HS-5 (cell line): ENCODE results near the gene LRRC36.

Source experiments
- DNase-seq: peaks from one replicate; pipeline ENCODE4 v3.0.0-alpha.2; 2012; ENCODE audit warnings: low read depth

Gene LRRC36

DNA sequence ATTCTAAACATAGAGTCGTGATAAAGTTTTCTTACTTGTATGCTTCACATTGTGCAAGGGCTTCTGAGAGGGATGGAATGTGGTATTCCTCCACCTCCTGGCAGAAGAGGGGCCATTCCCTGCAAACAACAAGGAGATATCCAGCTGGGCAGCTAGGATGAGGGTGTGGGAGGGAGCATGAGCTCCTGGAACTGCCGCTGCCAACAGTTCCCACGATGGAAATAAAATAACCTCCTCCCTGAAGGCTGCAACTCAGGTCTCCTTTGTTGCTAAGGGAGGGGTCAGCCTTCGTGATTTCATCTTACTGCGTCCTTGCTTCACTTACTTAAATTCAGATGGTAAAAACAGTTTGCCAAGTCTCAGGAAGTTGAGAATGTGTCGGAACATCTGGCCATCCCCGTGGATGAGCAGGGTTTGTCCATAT lies 31.7 kb upstream of the LRRC36 start:
- DNase-seq = no peak

DNA sequence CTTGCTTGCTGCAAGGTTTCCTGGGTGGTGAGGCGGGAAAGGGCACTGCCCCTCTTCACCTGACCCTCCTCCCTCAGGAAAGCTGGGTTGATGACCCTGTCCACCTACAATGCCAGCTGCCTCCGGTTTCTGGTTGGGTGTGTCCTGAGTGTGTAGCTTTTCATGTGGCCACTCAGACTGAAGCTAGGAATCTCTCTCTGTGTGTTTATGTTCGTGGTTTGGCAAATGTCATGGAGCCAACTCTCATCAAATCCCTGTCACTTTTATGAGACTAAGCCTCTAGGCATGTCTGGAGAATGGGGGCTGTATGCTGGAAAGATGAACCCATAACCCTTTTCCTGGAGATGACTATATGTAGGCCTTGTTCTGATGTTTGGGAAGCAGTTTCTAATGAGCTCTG lies 30.2 kb upstream of the LRRC36 start:
- DNase-seq = peak; percentile 51

DNA sequence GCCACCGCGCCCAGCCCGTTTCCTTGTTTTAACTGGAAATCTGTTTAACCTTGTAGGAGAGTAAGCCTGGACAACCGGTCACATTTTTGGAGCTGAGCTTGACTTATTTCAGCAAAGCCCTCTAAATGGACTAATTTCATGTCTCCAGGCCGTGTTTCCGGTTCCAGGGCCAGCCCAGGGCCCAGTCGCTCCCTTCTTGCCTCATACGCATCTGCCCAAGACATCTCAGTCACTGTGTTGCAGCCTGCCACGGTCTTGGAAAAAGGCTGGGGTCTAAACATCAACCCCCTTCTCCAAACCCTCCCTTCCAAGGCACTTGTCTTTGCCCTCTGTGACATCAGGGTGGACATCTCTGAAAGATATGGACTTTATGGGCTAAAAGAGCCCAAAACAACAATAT lies 28.3 kb upstream of the LRRC36 start:
- no peak for DNase-seq

DNA sequence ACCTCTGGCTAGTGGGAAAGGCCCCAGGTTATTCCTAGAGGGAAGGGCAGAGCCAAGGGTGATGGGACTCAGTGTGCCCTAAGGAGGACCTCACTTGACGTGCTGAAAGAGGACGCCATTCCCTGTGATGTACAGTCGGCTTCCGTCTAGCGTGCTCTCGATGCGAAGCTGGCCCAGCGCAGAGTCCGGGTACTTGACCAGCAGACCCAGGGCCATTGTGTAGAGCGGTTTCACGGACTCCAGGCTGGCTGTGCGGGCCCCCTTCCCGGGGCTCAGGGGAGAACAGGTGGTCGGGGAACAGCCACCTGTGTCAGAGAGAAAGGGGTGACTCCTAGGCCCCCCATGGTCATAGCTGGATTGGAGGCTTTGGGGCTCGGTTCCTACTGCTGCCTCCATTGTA lies 27.3 kb upstream of the LRRC36 start:
- no peak for DNase-seq

DNA sequence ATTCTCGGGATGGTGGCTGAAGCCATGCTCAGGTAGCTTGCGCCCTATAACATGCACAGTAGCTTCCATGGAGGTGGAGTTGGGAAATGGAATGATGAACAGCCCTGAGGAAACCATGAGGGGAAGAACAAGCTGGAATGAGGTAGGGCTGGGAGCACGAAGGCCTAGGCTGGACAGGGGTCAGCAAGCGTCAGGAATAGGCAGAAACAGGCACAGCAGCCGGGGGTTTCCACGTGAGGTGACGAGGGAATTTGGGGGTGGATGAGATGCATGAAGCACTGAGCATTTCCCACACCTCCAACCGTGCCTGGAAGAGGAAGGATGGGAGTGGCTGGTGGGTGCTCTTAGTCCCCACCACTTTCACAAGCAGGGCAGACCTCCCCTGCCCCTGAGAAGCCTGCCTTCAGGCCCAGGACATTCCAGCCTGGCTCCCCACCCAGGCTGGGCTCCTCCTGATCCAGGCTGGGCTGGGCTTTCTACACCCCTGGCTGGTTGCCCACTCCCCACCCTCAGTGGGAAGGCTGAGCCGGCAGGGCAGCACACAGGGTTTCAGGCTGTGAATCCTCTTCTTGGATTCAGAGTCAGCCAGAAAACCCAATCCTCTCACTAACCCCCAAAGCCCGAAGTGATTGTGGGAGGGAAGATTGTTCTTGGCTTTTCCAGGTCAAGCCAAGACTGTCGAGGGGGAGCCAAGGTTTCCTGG lies 25.4 kb upstream of the LRRC36 start:
- no peak for DNase-seq

DNA sequence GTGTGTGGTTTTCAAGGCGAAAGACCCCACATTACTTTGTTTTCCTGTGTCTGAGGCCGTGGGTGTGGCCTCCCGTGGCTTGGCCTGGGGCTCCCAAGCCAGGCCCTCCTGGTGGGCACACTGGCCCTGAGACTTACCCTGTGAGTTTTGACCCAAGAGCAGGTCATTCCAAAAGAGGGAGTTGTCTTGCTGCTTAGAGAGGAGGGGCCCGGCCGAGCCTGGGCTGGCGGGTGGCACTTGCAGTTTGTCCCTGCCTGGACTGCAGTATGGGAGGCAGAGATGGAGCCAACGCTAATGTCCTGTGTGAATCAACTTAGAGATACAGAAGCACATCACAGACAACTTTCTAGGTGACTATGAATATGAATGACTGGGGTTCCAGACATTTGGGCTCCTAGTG lies 24.5 kb upstream of the LRRC36 start:
- no peak for DNase-seq

DNA sequence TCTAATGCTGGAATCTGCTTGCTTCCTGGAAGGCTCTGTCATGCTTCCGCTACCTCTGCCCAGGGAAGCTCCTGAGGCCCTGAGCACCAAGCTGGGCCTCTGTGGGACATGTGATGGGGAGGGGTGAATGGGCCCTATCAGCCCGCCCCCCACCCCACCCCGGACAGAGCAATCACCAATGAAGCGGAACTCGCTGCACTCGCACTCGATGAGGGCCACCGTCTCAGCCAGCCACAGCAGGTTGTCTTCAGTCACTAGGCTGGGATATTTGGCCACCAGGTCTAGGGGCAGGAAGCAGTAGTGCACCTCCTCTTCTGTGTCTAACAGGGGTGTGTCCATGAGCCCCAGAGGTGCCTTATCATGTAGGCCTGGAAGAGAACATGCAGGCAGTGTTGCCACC lies 23.6 kb upstream of the LRRC36 start:
- DNase-seq = no peak

DNA sequence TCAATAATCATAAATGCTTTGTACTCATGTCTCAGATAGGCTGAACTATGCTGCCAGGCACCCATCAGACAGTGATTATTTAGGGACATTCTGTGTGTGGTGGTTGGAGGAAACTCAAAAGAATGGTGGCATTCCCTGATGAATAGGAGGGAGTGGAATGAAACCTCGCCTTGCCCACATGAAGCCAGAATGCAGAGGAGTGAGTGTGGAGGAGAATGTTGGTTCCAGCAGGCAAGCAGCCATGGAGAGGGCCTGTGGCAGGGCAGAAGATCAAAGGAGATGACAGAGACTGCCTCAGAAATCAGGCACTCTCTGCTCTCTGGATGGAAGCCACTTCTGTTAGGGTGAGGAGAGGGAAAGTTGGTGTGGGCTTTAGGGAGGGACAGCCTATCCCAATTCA lies 22.6 kb upstream of the LRRC36 start:
- no peak for DNase-seq

DNA sequence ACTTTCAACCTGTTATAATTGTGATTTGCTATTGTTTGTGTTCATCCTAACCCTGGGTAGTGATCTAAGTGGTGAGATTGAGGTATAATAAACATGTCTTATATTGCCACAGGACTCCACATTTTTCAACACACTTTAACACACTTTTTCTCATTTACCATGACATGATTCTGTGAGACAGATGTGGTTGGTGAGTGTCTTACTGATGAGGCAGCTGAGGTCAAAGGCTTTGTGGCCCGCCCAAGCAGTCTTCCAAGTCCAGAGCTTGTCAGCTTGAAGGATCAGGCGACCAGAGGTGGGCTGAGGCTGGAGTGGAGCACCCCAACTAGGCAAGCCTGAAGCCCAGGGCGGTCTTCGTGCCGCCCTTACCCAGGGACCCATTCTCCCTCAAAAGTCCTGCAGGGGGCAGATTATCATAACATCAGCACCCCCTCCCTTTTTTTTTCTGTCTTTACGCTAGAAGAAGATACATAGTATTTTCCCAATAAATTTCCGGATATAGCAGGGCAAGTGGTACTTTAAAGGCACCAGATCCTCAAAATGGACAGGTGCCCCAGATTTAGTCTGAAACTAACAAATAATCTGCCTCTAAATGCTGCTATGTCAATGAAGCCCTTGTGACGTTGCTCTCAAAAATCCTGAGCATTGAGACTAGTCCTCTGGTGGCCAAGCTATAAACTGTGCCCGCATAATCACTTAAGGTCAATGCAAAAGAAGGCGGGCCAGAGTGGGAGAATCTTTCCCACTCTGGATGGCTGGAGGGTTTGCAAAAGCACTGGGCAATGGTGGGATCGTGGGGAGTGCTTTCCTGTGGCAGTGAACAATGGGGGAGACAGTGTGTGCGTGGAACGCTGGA lies 21.2 kb upstream of the LRRC36 start:
- no peak for DNase-seq

DNA sequence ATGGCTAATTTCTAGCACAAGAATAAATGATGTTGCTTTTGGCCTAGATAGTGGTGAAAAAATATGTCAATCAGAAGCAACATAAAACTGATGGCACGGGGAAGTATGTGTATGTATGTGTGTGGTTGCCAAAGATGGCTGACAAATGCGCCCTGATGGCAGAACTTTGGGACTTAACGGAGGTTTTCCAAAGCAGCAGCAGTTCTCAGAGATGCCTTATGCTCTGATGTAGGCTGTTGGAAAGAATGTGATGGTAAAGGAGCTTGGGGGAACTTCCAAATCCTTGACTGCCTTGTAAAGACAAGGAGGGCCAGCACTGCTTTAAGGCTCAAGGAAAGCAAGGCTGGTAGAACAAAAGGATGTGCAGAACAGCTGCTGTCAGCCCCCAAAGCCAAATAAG lies 16.1 kb upstream of the LRRC36 start:
- DNase-seq = no peak

DNA sequence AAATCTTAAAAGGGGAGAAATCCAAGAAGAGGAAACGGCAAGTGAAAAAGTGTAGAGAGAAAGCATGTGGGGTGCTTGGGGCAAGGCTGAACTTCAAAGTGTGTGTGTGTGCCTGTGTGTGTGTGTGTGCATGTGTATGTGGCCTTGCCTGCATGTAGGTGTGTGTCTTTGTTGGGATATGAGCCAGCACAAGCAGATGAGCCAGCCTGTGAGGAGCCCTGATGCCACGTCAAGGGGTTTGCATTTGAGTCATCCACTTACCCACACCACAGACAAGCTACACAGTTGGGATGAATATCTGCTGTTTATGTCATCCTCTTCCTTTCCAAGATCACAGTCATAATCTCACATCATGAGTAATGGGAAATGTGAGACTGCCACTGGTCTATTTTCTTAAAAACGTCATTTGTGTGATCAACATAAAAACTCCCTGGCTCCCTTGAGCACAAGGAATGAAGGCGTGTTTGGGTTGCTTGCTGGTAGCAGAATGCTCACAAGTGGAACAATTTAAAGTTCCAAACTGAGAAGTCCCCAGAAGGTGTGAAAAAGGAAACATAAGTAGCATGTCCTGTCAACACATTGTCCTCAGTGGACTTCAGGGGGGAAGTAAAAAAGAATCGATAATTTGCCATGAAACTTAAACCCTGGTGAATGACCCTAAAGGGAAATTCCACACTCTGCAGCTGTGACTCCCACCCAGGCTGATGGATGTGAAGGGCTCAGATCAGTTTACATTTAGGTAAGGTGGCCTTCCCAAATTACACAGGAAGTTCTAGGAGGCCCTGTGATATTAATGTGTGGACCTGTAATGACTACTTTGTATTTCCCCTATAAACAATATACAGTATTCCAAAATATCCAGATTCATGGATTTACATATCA lies 14.8 kb upstream of the LRRC36 start:
- DNase-seq = peak; percentile 99

DNA sequence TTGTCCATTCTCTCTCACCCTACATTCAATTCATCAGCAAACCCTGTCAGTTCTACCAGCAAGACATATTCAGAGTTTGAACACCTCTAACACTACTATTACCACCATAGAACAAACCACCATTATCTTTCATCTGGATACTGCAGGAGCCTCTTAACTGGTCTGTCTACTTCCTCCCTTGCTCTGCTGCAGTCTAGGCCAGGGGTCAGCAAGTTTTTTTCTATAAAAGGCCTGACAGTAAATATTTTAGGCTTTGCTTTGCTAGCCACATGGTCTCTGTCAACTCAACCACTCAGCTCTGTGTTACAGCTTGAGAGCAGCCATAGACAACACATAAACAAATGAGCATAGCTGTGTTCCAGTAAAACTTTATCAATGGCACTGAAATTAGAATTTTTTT lies 13.9 kb upstream of the LRRC36 start:
- no peak for DNase-seq

DNA sequence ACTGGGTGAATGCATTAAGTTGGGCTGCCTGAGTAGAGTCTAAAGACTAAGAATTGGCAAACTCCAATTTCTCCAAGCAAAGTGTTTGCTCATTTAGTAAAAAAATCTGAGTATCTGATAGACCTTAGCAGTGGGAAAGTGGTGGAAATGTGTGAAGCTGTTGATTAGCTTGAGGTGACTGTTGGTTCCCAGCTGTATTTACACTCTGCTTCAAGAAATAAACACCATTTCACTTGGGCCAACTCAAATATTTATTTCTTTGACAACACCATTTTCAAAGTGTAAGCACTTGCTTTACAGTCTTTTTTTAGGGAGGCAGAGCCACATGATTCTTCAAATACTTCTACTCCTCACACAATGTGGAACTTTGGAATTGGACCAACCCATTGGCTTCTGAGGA lies 8.8 kb upstream of the LRRC36 start:
- DNase-seq = no peak

DNA sequence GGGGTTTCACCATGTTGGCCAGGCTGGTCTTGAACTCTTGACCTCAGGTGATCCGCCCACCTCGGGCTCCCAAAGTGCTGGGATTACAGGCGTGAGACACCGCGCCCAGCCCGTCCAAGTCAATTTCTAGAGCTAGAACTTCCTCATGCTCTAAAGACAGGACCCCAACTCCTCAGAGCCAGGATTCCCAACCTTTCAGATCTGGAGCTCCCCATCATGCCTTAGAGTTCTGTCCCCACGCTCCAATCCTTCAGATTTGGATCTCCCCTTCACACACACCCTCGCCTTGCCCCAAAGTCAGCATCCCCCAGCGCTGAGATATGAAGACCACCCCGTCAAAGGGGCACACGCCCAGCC lies 522 bp upstream of the LRRC36 start:
- DNase-seq = no peak

DNA sequence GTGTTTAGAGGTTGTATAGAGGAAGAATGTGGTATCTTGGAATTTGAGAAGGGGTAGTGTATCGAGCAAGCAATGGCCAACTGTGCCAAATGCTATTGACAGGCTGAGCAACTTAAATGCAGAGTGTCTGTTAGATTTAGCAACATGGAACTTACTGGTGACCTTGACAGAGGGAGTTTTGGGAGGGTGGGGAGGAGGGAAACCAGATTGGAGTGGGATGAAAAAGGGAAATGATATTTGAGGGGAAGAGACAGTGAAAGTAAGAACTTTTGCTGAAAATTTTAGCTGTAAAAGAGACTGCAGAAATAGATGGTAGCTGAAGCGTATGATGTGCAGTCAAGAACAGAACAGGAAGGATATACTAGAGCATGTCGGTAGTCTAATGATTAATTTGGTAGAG lies 1.1 kb downstream of the LRRC36 start:
- no peak for DNase-seq

DNA sequence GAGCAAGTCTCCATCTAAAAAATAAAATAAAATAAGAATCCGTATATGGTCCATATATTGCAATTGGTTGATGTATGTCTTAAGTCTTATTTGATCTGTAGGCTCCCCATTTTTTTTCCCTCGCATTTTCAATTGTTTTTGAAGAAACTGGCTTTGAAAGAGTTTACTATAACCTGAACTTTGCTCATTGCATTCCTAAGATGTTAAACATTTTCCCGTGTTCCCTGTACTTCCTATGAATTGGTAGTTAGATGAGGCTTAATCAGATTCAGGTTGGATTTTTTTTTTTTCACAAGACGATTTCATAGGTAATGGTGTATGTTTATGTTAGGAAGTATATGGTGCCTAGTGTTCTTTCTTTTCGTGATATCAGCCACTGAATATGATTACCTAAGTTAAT lies 3.3 kb downstream of the LRRC36 start:
- DNase-seq = peak; percentile 11

DNA sequence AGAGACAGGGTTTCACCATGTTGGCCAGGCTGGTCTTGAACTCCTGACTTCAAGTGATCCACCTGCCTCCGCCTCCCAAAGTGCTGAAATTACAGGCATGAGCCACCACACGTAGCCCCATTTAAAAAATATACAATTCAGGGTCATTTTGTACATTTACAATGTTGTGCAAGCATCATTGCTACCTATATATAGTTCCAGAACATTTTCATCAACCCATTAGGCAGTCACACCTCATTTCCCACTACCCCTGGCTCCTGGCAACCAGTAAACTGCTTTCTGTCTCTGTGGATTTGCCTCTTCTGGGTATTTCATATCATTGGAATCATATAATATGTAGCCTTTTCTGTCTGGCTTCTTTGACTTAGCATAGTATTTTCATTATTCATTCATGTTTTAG lies 6.7 kb downstream of the LRRC36 start:
- DNase-seq = no peak

DNA sequence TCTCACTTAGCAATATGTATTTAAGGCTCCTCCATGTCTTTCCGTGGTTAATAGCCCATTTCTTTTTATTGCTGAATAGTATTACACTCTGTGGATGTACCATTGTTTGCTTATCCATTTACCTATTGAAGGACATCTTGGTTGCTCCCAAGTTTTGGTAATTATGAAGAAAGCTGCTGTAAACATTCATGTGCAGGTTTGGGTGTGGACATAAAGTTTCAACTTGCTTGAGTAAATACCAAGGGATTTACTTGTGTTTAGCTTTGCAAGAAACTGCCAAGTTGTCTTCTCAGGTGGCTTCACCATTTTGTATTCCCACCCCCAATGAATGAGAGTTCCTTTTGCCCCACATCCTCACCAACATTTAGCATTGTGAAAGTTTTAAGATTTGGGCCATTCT lies 9.5 kb downstream of the LRRC36 start:
- DNase-seq = no peak

DNA sequence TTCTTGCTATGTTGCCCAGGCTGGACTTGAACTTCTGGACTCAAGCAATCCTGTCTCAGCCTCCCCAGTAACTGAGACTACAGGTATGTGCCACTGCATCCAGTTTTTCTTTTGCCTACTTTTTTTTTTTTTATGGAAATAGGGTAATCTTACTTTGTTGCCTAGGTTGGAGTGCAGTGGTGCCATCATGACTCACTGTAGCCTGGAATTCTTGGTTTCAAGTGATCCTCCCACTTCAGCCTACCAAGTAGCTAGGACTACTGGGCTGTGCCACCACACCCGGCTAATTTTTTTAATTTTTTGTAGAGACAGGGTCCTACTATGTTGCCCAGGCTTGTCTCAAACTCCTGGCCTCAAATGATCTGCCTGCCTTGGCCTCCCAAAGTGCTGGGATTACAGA lies 10.0 kb downstream of the LRRC36 start:
- DNase-seq = no peak

DNA sequence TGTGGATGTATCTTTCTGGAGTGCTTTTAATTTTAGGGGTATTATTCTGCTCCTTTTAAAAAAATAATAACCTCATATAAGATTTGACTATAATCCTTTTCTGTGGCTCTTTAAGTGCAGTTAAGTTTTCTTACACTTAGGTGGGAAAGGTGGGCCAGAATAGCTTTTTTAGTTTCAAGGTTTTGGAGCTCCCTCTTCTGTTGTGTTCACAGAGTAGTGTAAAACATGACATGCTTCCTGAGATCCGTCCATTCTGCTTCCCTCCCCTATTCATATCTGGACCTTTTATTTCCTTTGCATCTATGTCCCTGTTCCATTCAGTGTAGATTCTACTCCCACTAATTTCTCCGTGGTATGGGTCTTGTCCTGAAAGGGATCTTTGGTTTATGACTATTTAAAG lies 12.8 kb downstream of the LRRC36 start:
- DNase-seq = peak; percentile 9

DNA sequence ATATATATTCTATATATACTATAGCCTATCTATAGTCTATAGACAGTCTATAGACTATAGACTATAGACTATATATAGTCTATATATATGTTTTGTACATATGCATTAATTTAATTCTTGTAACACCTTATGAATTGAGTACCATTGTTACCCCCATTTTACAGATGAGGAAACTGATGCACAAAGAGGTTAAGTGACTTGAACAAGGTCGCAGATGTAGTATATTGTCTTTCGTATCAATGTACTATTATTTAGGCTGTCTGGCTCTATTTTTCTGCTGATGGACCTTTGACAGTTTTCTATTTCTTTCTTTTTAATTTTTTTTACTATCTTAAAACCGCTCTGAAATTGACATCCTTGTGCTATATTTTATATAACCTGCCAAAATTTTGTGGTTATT lies 14.6 kb downstream of the LRRC36 start:
- no peak for DNase-seq

DNA sequence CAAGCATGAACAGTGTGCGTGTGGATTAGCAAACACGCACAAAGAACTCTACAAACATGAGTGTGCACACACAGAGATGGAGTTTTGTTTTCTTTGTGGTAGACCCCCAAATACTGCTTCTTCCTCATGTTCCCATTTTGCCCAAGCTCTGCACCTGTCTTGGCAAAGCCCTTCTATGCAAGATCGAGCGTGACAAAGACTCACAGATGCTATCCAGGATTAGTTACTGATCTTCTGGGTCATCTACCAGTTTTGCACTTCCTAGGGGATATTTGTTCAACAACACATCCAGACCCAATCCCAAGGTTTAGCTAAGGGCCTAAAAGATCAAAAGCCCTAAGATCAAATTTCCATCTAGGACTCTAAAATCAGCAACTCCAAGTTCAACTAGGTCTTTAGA lies 16.0 kb downstream of the LRRC36 start:
- DNase-seq = no peak

DNA sequence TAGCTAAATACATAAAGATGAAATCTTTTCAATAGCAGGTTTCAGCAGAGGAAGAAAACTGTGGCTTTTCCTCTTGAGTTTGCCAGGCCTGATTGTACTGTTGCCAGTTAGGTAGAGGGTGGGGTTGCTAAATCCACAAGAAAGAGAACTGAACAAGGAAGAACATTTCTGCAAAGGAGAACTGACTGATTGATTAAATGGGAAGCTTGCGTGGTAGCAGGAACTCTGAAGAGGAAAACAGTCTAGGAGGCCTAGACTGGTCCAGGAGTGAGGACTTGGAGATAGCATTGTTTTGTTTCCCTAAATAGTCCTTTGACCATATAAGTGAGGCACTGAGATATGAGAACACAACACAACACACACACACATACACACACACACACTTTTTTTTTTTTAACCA lies 18.8 kb downstream of the LRRC36 start:
- DNase-seq = no peak
